CD4-positive, alpha-beta T cell treated with Interleukin-1 beta for 1 hour (primary cell): ENCODE results near the gene CNPY4.
"Not testable (repeated sequence)": the region's sequence is repeated elsewhere in the genome, so short reads cannot be mapped to it uniquely, and the experiment has no call there.

Source experiments
- DNase-seq, 2 donors: peaks; one replicate each; pipeline ENCODE4 v3.0.0-alpha.2; 2020 to 2022

CNPY4 gene

DNA sequence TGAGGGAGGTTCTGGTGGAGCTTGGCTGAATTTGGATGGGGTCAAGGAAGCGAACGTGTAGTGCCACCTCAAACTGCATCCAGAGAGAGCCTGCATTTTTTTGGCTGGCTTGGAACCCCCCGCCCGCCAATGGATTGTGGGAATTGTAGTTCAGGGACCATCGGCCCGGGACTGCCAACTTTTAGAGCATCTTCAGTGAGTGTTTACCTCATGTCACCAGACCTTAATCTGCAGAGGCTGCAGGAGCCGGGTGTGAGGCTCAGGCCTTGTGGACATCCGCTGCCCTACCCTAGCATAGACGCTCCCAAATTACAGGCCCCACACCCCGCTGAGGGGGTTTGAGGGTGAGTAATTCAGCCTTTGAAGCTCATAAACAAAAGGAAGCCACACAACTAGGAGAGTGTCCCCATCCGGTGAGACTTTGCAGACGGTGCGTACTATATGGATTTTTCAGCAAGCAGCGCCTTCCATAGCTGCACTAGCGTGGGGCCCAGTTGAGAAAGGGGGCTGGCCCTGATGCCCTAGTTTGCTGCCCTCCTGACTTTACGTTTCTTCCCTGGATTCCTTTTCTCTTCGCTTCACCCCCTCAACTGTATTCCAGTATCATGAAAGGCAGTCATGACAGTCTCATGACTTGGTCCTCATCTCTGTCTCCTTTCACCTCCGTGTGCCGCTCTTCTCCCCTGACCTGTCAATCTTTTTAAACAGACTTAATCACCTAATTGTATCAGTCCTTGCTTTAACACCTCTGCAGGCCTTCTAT lies 717 bp downstream of the CNPY4 start:
- peak; percentile 62 to 77 for DNase-seq

GRCh38 chr7:100120733-100121036 lies 1.3 kb downstream of the CNPY4 start:
- DNase-seq, result peak in 1 of 2 donors; percentile 13

- DNase-seq, result no peak
Observed at GRCh38 chr7:100122067-100122466, 2.6 kb downstream of the CNPY4 start.

DNA sequence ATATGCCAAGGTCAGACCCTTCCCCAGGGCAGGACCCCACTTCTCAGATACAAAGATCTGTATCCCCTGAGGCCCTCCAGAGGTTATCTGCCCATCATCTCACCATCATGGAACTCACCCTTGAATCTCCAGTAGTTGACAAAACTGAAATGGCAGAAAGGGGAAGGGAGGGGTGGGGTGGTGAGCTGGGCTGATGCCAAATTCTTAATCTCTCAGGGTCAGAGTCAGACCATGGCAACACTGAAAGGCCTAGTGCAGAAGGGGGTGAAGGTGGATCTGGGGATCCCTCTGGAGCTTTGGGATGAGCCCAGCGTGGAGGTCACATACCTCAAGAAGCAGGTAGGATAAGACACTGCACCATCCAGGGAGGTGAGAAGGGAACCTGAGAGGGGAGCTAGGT lies 3.1 kb downstream of the CNPY4 start:
- no peak for DNase-seq

DNA sequence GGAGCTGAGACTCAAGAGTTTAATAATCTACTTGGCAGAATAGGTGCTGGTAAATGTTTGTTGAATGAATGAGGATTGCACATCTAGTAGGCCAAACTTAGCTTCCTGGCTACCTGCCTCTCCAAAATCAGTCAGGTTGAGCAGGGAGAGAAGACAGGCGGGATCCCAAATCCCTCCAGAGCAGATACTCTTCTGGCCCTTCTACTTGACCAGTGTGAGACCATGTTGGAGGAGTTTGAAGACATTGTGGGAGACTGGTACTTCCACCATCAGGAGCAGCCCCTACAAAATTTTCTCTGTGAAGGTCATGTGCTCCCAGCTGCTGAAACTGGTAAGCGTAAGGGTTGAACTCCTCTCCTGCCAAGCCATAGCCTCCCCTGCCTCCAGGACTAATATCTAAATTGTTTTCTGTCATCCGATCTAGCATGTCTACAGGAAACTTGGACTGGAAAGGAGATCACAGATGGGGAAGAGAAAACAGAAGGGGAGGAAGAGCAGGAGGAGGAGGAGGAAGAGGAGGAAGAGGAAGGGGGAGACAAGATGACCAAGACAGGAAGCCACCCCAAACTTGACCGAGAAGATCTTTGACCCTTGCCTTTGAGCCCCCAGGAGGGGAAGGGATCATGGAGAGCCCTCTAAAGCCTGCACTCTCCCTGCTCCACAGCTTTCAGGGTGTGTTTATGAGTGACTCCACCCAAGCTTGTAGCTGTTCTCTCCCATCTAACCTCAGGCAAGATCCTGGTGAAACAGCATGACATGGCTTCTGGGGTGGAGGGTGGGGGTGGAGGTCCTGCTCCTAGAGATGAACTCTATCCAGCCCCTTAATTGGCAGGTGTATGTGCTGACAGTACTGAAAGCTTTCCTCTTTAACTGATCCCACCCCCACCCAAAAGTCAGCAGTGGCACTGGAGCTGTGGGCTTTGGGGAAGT lies 5.1 kb downstream of the CNPY4 start:
- no peak for DNase-seq

- no peak for DNase-seq
Observed at GRCh38 chr7:100126239-100126930, 7.0 kb downstream of the CNPY4 start.

DNA sequence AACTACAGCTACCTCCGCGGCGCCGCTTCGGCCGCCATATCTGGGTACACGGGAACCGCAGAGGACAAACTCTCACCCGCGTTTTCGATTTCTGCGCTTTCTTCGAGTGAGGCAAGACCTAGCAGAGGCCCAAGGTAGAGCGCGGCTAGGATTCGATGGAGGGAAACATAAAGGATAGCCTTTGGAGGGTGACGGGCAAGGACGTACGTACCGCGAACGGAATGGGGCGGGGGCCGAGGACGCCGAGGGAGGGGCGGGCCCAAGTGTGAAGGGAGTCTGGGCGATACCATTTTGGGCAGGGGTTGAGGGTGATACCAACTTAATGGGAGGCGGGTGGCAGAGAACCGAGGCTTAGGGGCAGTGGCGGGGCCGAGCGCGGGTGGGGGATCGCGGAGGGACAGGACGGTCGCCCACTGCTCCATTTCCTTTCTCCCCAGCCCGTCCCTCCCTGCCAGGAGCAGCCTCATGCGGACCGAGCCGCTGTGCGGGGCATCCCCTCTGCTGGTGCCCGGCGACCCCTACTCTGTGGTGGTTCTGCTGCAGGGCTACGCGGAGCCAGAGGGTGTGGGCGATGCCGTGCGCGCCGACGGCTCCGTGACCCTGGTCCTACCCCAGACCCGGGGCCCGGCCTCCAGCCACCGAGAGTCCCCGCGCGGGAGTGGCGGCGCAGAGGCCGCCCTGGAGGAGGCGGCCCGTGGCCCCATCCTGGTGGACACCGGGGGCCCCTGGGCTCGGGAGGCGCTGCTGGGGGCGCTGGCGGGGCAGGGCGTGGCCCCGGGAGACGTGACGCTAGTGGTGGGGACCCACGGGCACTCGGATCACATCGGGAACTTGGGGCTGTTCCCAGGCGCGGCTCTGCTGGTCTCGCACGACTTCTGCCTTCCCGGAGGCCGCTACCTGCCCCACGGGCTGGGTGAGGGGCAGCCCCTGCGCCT lies 7.8 kb downstream of the CNPY4 start, which contains the start of gene MBLAC1:
TSS of gene MBLAC1 (plus strand) at position 37 of the 935 bp plus-strand sequence. CDS start at position 466, 429 bp downstream.
- DNase-seq, result peak; percentile 87 to 94

- no peak for DNase-seq
Observed at GRCh38 chr7:100127866-100128636, 8.6 kb downstream of the CNPY4 start.

- DNase-seq, result no peak
Observed at GRCh38 chr7:100128637-100128963, 9.2 kb downstream of the CNPY4 start.

- DNase-seq, result not testable (repeated sequence)
Observed at GRCh38 chr7:100130220-100130607, 10.8 kb downstream of the CNPY4 start.

- DNase-seq, result peak; percentile 83
Observed at GRCh38 chr7:100130608-100131453, 11.4 kb downstream of the CNPY4 start.

- DNase-seq, result no peak
Observed at GRCh38 chr7:100132126-100132525, 12.7 kb downstream of the CNPY4 start.

DNA sequence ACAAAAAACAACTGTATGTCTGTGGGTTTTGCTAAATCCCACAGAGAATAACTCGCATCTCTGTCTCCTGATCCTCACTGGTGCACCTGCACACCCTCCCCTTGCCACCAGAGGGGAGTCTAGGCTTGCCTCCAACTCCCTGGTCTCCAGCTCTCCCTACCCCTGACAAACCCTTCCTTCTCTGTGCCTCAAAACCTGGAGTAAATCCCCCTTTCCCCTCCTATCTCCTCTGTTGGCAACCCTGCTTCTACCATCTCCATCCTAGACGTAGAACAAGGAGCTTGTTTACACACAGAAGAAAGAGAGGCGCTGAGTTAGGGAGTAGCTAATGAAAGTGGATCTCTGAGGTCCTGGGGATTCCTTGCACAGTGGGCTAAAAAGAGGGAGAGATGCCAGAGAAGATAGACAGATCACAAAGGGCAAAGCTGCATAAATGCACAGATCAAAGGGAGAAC lies 13.3 kb downstream of the CNPY4 start:
- DNase-seq, result peak; percentile 75 to 76

DNA sequence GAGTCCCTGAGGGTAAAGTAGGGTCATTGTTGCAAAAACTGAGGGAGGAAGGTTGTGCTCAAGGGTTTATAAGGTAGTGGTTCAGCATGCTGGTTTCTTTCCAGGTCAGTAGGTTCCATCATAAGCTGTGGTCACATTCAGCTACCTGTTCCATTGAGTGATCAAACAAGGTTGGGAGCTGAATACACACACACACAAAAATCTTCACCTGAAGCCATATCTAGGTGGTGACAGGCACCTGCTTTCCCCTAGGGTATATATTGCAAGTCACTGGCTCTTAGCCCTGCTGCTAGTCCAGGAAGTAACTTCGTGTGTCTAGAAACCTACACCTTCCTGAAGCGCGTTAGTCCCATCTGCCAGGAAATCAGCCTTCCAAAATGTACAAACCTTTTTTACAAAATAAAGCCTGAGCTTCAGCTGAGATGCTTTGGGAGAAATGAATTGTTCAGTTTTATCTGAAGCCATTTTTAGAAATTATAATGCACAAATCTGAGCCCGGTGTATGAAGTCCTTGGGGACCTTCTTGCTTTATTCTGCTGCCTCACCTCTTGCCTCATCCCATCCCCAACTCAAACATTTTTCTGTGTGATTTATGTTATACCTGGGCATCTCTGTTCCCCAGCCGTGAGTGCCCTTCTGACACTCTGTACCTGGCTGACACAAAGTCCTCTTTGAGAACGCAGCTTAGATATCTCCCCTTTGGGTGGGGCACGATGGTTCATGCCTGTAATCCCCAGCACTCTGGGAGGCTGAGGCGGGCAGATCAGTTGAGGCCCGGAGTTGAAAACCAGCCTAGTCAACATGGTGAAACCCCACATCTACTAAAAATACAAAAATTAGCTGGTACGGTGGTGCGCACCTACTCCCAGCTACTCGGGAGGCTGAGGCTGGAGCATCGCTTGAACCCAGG lies 18.7 kb downstream of the CNPY4 start:
- DNase-seq, result no peak

- no peak for DNase-seq
Observed at GRCh38 chr7:100141555-100141949, 22.1 kb downstream of the CNPY4 start.

DNA sequence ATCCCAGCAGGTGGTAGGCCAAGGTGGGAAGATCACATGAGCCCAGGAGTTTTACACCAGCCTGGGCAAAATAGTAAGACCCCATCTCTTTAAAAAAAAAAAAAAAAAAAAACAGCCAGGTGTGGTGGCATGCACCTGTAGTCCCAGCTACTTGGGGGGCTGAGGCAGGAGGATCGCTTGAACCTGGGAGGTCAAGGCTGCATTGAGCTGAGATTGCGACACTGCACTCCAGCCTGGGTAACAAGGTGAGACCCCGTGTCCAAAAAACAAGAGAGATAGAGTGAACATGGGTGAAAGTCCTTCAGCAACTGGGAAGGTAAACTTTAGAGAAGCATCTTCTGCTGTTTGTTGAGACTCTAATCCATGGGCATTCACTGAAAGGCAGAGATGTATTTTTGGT lies 23.0 kb downstream of the CNPY4 start:
- DNase-seq, result no peak

GRCh38 chr7:100146350-100146749 lies 26.9 kb downstream of the CNPY4 start:
- DNase-seq, result not testable (repeated sequence)

DNA sequence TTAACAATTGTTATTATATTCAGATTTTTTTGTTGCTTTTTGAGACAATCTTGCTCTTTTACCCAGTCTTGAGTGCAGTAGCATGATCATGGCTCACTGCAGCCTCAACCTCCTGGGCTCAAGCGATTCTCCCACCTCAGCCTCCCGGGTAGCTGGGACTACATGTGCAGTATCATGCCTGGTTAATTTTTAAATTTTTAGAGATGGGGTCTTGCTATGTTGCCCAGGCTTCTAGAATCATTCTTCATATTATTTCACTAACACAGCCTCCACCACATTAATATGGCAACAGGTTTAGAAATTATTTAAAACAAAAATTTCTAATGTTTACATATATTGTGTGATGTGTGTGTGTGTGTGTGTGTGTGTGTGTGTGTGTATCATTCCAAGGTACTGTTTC lies 27.8 kb downstream of the CNPY4 start:
- DNase-seq, result no peak

- DNase-seq, result no peak
Observed at GRCh38 chr7:100148225-100148558, 28.8 kb downstream of the CNPY4 start.
